Activated effector memory CD4-positive, alpha-beta T cell treated with anti-CD3 and anti-CD28 coated beads, Interleukin-2, amount 50 U/mL, for 16 hours (primary cell): Measurements from ENCODE around the gene LRRC7.

Experiments
- DNase-seq: peaks from one replicate; pipeline ENCODE4 v3.0.0-alpha.2; 2020

Gene LRRC7

DNA sequence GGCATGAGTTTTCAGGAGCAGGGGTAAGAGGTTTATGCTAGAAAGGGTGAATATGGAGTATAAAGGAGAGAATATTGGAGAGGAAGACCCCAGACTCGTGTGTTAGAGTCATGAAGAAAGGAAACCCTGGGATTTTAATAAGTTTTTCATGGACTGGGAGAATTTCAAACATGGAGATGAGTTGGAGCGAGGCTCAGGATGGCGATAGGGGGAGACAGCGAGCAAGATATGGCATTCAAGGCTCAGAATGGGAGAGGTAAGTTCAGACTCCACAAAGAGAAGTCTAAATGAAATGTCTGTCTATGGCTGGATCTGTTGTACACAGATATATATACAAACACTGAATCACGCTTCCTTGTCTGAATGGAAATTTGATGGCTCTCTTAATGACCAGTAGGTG lies 545.1 kb downstream of the LRRC7 start:
- no peak for DNase-seq

DNA sequence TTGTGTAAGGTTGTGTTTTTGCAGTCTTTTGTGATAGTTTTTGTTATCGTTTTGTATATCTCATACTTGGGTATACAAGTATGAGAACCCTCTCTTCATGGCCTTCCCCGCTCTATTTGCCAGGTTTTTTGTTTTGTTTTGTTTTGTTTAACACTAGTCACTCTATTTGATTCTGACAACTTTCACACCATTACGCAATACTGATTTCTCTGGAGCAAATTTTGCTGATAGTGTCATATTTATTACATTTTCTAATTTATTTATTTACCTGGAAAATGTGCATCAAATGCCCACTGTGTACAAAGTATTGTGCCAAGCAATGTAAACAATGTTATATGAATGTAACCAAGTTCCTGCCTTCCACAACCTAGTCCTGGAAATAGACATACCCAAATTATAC lies 547.6 kb downstream of the LRRC7 start:
- no peak for DNase-seq

GRCh38 chr1:70117046-70117445 lies 549.3 kb downstream of the LRRC7 start:
- DNase-seq = no peak

DNA sequence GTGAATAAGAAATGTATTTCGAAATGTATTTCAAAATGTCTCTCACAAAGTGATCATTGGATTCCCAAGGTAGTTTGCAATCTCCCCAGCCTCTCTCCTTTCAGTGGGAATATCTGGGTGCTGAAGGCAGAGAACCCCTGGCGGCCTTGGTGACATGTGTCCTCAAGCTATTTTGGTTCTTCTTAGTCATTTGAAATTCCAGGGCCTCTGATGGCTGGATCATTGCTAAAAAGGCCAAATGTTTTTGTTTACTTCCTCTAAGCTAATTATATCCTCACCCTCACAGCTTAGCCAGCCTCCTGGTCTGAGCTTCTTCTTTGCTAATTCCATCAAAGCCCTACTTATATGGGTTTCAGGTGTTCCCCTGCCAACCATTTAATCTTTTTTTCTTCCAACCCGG lies 566.4 kb downstream of the LRRC7 start:
- no peak for DNase-seq

- no peak for DNase-seq
Observed at GRCh38 chr1:70140343-70140742, 572.6 kb downstream of the LRRC7 start.

DNA sequence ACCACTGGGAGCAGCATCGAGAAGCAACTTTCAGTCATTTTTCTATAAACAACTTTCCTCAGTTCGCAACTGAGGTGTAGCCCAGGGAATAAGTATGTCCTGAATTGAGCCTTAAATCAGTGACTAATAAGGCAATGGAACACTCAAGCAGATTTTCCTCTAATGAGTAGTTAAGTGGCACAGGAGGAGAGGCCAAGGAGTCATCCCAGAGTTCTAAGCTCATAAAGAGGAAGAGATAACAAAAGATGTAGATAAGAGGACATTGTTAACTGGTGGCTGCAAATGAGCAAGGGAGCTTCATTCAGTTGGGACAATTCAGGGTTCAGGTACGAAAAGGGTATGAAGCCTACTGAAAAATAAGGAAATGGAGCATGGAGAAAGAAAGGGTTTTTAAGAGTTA lies 573.2 kb downstream of the LRRC7 start:
- no peak for DNase-seq

GRCh38 chr1:70142075-70142474 lies 574.4 kb downstream of the LRRC7 start:
- DNase-seq = no peak

DNA sequence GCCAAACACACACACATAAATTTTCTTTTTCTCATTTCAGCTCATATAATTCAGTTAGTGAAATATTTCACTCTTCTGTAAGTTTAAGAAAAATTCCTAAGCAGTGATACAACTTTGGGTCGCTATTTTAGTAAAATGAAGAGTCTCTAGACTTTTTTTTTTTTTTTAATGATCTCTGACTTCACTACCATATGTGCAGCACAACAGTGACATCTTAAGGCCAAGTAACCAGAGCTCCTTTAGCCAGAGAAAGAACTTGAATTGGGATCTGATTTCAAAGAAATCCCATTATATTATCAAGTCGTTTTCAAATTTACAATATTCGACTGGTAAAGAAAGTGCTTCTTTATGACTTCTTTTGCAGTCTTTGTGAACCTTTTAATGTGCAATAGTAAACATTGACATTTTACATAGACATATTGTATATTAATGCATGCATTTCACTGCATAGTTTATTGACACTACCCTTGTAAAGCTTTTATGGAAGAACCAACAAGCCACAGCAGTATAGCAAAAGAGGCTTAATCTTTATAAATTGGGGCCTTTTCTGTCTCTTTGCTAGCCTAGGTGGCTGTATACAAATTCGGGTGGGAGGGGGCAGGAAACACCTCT lies 575.4 kb downstream of the LRRC7 start:
- DNase-seq = no peak

DNA sequence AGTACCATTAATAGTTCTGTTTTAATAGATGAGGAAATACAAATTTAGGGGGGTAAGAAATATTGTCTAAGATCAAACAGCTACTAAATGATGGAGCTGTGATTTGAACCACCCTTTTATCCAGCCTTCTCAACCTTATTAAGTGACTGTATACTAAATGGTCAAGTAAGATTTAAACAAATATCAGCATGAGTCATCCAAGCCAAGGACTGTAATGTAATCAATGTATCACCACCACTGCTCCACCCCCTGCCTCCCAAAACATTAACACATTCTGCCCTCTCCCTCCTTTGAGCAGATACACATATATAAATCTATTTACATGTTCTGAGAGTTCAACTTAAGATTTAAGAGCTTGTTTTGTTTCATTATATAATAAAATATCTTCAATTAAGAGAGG lies 578.8 kb downstream of the LRRC7 start:
- no peak for DNase-seq

DNA sequence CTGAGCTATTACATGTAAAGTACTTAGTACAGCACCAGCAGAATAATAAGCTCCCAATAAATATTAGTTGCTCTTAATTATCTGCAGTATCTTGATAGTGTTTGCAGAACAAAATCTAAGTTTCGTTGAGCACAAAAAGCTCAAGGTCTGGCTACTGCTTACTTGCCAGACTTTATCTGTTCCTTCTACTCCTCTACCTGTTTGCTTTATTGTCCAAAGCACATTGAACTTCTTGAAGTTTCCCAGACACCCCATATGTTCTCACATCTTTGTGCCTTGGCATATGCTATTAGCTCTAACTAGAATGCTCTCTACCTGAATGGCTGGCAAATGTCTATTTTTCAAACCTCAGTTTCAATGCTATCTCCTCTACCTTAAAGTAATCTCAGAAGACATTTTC lies 582.7 kb downstream of the LRRC7 start:
- DNase-seq = no peak

DNA sequence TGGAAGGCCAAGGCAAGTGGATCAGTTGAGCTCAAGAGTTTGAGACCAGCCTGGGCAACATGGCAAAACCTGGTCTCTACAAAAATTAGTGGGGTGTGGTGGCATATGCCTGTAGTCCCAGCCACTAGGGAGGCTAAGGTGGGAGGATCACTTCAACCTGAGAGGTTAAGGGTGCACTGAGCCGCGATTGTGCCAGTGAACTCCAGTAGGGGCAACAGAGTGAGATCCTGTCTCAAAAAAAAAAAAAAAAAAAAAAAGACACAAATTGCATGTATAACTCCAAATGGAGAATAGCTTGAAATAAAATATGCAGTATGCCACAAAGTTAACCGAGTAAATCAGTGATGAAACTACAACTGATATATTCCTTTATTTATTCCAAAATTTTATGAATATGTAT lies 586.0 kb downstream of the LRRC7 start:
- DNase-seq = no peak

DNA sequence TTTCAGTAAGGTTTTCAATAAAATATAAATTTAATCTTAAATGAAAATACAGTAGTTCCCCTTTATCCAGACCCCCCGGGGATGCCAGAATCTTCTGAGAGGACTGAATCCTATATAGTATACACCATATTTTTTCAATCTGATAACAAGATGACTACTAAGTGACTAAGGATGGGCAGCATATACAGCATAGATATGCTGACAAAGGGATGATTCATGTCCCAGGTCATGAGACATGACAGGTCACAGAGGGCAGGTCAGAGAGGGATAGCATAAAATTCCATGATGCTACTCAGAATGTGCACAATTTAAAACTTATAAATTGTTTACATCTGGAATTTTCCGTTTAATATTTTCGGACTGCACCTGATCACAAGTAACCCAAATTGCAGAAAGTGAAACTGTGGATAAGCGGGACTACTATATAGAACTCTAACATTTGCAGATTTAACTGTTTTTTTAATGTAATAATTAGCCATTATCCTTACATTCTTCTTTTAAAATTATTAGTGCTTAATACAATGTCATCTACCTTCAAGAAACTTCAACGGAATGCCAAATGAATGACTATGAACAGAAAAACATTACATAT lies 588.9 kb downstream of the LRRC7 start:
- no peak for DNase-seq

GRCh38 chr1:70164350-70164749 lies 596.6 kb downstream of the LRRC7 start:
- DNase-seq = no peak

- no peak for DNase-seq
Observed at GRCh38 chr1:70168283-70168682, 600.6 kb downstream of the LRRC7 start.

DNA sequence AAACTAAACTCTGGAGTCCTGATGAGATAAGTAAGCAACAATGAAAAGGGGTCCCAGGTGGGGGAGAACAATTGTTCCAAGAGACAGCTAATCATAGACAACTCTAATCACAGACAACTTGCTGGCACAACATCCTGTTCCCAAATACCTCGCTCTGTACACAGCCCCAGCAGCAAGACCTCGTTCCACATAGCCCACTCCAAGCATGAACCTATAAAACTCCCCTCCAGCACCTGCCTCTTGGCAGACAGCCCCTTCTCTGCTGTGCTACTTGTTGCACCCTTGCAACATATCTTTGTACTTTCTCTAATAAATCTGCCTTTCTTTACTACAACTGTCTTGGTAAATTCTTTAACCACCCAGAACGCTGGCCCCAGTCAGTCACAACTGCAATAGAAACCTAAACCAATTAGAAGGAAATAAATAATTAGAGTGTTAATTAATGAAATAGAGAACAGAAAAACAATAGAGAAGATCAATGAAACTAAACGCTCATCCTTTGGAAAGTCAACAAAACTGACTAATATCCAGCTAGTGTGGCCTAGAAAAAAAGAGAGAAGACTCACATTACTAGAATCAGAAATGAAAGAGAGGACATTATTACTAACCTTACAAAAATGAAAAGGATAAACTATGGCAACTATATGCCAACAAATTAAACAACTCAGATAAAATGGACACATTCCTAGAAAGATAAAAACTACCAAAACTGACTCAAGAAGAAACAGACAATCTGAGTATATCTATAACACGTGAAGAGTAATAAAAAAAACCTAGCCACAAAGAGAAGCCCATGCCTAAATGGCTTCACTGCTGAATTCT lies 601.5 kb downstream of the LRRC7 start:
- DNase-seq = no peak

- no peak for DNase-seq
Observed at GRCh38 chr1:70171512-70171911, 603.8 kb downstream of the LRRC7 start.
